GM19023 (cell line): Measurements from ENCODE around the gene C22orf39.
"Not testable (repeated sequence)": the region's sequence is repeated elsewhere in the genome, so short reads cannot be mapped to it uniquely, and the experiment has no call there.

Source experiments
- ATAC-seq: cut with Tn5 transposase; IDR thresholded peaks from one replicate; pipeline ENCODE4 v1.9.1; 2021; ENCODE audit warnings: mild to moderate bottlenecking, moderate library complexity; ENCODE audit not compliant: unreplicated experiment

The C22orf39 gene

GRCh38 chr22:19455033-19455432 is 7.5 kb upstream of the C22orf39 start:
- ATAC-seq, result no peak

GRCh38 chr22:19454156-19454555 is 6.6 kb upstream of the C22orf39 start:
- ATAC-seq, result no peak

- no peak for ATAC-seq
Measured at GRCh38 chr22:19453718-19454117, 6.2 kb upstream of the C22orf39 start.

GRCh38 chr22:19451570-19451969 is 4.1 kb upstream of the C22orf39 start:
- no peak for ATAC-seq

GRCh38 chr22:19450363-19451175 is 3.1 kb upstream of the C22orf39 start:
- ATAC-seq, result no peak

GRCh38 chr22:19449422-19449767 is 1.9 kb upstream of the C22orf39 start:
- no peak for ATAC-seq

- ATAC-seq, result no peak
Measured at GRCh38 chr22:19448739-19449421, 1.4 kb upstream of the C22orf39 start.

GRCh38 chr22:19448076-19448607 is 631 bp upstream of the C22orf39 start:
- ATAC-seq, result no peak

- no peak for ATAC-seq
Measured at GRCh38 chr22:19446603-19447329, 745 bp downstream of the C22orf39 start.

GRCh38 chr22:19445279-19445982 is 2.1 kb downstream of the C22orf39 start:
- ATAC-seq, result not testable (repeated sequence)

- ATAC-seq, result no peak
Measured at GRCh38 chr22:19443544-19444211, 3.8 kb downstream of the C22orf39 start.

- ATAC-seq, result no peak
Measured at GRCh38 chr22:19442166-19442565, 5.3 kb downstream of the C22orf39 start.

- no peak for ATAC-seq
Measured at GRCh38 chr22:19440411-19441195, 6.9 kb downstream of the C22orf39 start.

GRCh38 chr22:19438298-19438697 is 9.2 kb downstream of the C22orf39 start:
- ATAC-seq, result no peak

- not testable (repeated sequence) for ATAC-seq
Measured at GRCh38 chr22:19436444-19437161, 10.9 kb downstream of the C22orf39 start.

- no peak for ATAC-seq
Measured at GRCh38 chr22:19434829-19435580, 12.5 kb downstream of the C22orf39 start.

- no peak for ATAC-seq
Measured at GRCh38 chr22:19434401-19434800, 13.1 kb downstream of the C22orf39 start.
